ENCODE measurements around the gene RBFOX2. TPM values are rescaled to one million over a fixed set of nuclear protein-coding genes. Genes with fewer than 3 reads are reported as not detected.
"Not testable (repeated sequence)": the region's sequence is repeated elsewhere in the genome, so short reads cannot be mapped to it uniquely, and the experiment has no call there.

RBFOX2 gene
- total RNA-seq, 1 donor from 2014 or later: 147 TPM

GRCh38 chr22:35802885-35803284 lies 225.7 kb downstream of the RBFOX2 start:
- Mint-ChIP-seq H3K9me3 (ENCODE audit: low read depth) (peaks cover 6% of the 10 kb centered on the region), H3K27ac (ENCODE audit: unreplicated experiment) (no peak overlapping the region), H3K4me1 (ENCODE audit: low read depth) (peaks cover 34% of the 10 kb centered on the region), H3K36me3 (ENCODE audit: low read depth) (peaks cover 17% of the 10 kb centered on the region), H3K4me3 (ENCODE audit: unreplicated experiment) (no peak overlapping the region), H3K27me3 (ENCODE audit: low read depth) (no peaks in the 10 kb centered on the region)
- no peak for TF ChIP-seq CTCF (IDR thresholded peaks at IDR 0.05)
- DNase-seq (ENCODE audit: low spot score): no peak

DNA sequence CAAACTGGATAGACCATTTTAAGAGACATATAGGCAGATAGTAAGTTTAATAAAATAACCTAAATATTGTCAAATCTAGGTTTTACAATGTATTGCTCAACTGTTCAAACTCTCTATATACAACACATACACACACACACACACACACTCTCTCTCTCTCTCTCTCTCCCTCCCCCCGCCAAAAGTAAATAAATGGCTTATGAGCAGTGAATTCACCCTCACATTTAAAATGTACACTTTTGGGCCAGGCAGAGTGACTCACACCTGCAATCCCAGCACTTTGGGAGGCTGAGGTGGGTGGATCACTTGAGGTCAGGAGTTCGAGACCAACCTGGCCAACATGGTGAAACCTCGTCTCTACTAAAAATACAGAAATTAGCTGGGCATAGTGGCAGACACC lies 227.3 kb downstream of the RBFOX2 start:
- not testable (repeated sequence) for H3K27ac Mint-ChIP-seq (ENCODE audit: unreplicated experiment); H3K9me3 Mint-ChIP-seq (ENCODE audit: low read depth); H3K4me3 Mint-ChIP-seq (ENCODE audit: unreplicated experiment); DNase-seq (ENCODE audit: low spot score); H3K27me3 Mint-ChIP-seq (ENCODE audit: low read depth)
- Mint-ChIP-seq H3K36me3 (ENCODE audit: low read depth) (peaks cover 13% of the 10 kb centered on the region), H3K4me1 (ENCODE audit: low read depth) (peaks cover 44% of the 10 kb centered on the region)

- TF ChIP-seq CTCF (IDR thresholded peaks at IDR 0.05): no peak
- Mint-ChIP-seq H3K4me3 (ENCODE audit: unreplicated experiment) (no peak overlapping the region), H3K36me3 (ENCODE audit: low read depth) (peaks cover 5% of the 10 kb centered on the region), H3K27me3 (ENCODE audit: low read depth) (no peaks in the 10 kb centered on the region), H3K4me1 (ENCODE audit: low read depth) (peaks cover 39% of the 10 kb centered on the region), H3K9me3 (ENCODE audit: low read depth) (peaks cover under 1% of the 10 kb centered on the region), H3K27ac (ENCODE audit: unreplicated experiment) (no peak overlapping the region)
- DNase-seq (ENCODE audit: low spot score): no peak
Observed at GRCh38 chr22:35799150-35799549, 229.5 kb downstream of the RBFOX2 start.

DNA sequence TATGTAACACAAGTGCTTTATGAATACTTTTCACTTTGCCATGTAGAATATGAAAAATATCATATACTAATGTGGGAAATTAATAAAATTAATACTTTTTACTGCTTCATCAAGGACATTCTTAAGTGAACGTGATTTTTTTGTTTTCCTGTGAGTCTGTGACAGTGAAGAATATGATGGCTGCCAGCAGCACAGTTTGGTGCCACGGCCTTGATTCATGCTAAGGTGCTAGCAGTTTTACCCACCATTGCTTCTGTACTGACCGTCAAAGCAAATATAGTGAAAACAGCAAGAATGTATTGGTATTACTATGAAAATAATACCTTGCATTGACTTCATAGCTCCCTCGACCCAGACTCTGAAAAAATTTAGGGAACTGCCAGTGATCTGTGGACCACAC lies 231.2 kb downstream of the RBFOX2 start:
- Mint-ChIP-seq H3K4me3 (ENCODE audit: unreplicated experiment) (no peak overlapping the region), H3K9me3 (ENCODE audit: low read depth) (no peaks in the 10 kb centered on the region), H3K27ac (ENCODE audit: unreplicated experiment) (peak overlapping the region; percentile 73), H3K36me3 (ENCODE audit: low read depth) (peaks cover 2% of the 10 kb centered on the region), H3K4me1 (ENCODE audit: low read depth) (peaks cover 30% of the 10 kb centered on the region), H3K27me3 (ENCODE audit: low read depth) (no peaks in the 10 kb centered on the region)
- no peak for DNase-seq (ENCODE audit: low spot score)
- TF ChIP-seq CTCF (IDR thresholded peaks at IDR 0.05): no peak

- DNase-seq (ENCODE audit: low spot score): no peak
- H3K27me3 Mint-ChIP-seq (ENCODE audit: low read depth): no peaks in the 10 kb centered on the region
- no peak overlapping the region for H3K4me3 Mint-ChIP-seq (ENCODE audit: unreplicated experiment)
- no peak overlapping the region for H3K27ac Mint-ChIP-seq (ENCODE audit: unreplicated experiment)
- no peak for TF ChIP-seq CTCF (IDR thresholded peaks at IDR 0.05)
- H3K4me1 Mint-ChIP-seq (ENCODE audit: low read depth): peaks cover 18% of the 10 kb centered on the region
- H3K36me3 Mint-ChIP-seq (ENCODE audit: low read depth): peaks cover 2% of the 10 kb centered on the region
- no peaks in the 10 kb centered on the region for H3K9me3 Mint-ChIP-seq (ENCODE audit: low read depth)
Observed at GRCh38 chr22:35795476-35795875, 233.1 kb downstream of the RBFOX2 start.

DNA sequence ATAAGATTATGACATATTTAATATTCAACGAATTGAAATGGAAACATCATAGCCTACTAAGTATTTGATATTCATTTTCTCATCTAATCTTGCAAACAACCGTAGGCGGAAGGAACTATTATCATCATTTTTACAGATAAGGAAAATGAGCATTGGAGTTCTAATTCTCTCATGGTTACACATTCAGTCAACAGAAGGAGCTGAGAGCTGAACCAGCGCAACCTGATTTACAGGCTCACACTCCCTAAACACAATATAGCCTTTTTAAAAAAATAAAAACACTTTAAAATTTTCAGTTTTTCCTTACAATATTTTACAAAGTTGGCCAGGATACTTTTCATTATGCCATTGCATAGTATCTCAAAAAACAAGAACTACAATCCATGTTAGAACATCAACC lies 236.1 kb downstream of the RBFOX2 start:
- no peak overlapping the region for H3K27ac Mint-ChIP-seq (ENCODE audit: unreplicated experiment)
- no peaks in the 10 kb centered on the region for H3K9me3 Mint-ChIP-seq (ENCODE audit: low read depth)
- peaks cover 20% of the 10 kb centered on the region for H3K4me1 Mint-ChIP-seq (ENCODE audit: low read depth)
- H3K27me3 Mint-ChIP-seq (ENCODE audit: low read depth): no peaks in the 10 kb centered on the region
- no peak for DNase-seq (ENCODE audit: low spot score)
- peaks cover 9% of the 10 kb centered on the region for H3K36me3 Mint-ChIP-seq (ENCODE audit: low read depth)
- no peak overlapping the region for H3K4me3 Mint-ChIP-seq (ENCODE audit: unreplicated experiment)
- no peak for TF ChIP-seq CTCF (IDR thresholded peaks at IDR 0.05)

GRCh38 chr22:35791788-35792187 lies 236.8 kb downstream of the RBFOX2 start:
- Mint-ChIP-seq H3K4me1 (ENCODE audit: low read depth) (peaks cover 16% of the 10 kb centered on the region), H3K27ac (ENCODE audit: unreplicated experiment) (peak overlapping the region; percentile 0)
- H3K27me3 Mint-ChIP-seq (ENCODE audit: low read depth); H3K4me3 Mint-ChIP-seq (ENCODE audit: unreplicated experiment); H3K36me3 Mint-ChIP-seq (ENCODE audit: low read depth); H3K9me3 Mint-ChIP-seq (ENCODE audit: low read depth); DNase-seq (ENCODE audit: low spot score): not testable (repeated sequence)

Measured in chondrocyte (in vitro differentiated cells).